EL (cell line): ENCODE data around the gene LIN28B.

ENCODE experiments used
- DNase-seq: peaks from one replicate; pipeline ENCODE4 v3.0.0-alpha.2; 2016

Gene LIN28B

DNA sequence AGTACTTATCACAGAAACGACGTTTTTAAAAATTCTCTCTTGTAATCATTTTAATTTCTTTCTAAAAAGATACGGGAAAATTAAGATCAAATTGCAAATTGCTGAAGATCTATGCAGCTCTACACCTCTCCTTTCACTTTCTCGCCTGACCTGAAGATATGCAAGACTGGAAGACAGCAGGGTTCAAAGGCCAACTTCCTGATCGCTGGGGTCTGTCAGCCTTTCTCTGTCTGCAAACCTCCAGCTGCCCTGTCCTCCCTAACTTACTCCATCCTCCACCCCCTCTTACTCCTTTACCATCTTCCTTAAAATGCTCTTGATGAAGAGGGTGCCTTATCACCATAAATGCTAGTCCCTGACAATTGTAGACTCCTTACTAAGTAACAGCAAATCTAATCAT is 159.2 kb downstream of the LIN28B start:
- DNase-seq, result no peak

DNA sequence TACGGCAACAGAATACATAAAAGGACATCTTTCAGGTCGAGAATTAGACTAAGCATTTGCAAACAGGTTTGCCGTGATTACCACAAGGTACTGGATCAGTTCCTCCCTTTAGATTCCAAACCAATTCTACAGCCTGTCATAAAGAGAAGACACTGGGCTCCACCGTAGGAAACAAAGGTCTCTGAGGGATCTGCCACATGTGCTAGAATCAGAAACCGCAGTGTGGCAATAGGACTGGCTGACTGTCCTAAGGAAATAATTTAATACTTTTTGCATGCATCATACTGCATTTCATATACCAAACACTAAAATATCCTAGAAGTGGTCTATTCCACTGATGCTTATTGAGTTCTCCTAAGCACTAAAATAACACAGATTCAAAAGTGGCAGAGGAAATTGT is 163.7 kb downstream of the LIN28B start:
- peak; percentile 35 for DNase-seq

DNA sequence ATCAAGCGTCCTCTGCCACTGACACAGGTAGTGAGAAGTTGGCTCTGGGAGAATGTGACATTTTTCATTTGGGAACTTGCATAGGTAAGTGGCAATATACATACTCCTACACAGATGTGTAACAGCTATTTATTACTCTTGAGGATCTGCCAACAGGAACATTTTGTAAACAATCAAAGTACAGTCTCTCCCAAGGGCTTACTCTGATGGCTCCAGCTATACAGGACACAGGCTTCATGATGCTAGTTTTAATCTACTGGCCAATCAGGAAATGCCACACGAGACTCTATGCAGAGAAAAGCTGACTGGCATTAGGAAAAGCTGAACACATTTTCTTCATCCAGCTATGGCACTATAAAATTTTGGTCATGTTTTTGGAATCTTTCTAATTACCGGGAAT is 165.1 kb downstream of the LIN28B start:
- DNase-seq, result no peak

DNA sequence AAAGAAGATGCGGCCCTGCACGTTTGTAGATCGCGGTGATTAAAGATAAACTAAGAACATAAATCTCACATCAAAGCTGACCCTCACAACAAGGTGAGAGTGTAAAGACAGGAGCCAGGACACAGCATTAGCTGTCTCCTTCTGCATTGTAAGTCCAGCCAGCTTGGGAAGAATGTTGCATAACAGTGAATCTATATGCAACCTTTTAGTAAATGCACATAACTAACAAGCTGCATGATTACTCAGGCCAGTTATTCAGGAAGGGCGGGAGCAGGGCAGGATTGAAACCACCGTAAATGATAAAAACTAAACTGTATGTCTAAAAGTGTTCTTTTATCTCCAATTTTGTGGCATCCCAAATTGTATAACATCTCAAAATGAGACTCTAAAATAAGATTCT is 165.8 kb downstream of the LIN28B start:
- DNase-seq, result no peak
